ENCODE measurements around the gene PPDPF. TPM values are rescaled to one million over a fixed set of nuclear protein-coding genes. Genes with fewer than 3 reads are reported as not detected.

Gene PPDPF
- total and polyA plus RNA-seq, 2 of the 8 experiments (the other 6 are each of a cell fraction or from before 2014, with no cell fraction given): 30.5 to 138 TPM

GRCh38 chr20:63478346-63479302 is 41.9 kb upstream of the PPDPF start:
- Histone ChIP-seq H3K23ac (ENCODE audit: insufficient read length) (no peak overlapping the region), H3K18ac (ENCODE audit: extremely low read depth, low read length) (no peak overlapping the region), H3K4ac (replicated peaks; ENCODE audit: insufficient read length, low read depth, low read length) (peak overlapping the region; percentile 32), H3K9me3 (ENCODE audit: insufficient read depth in 2 of 2, low read depth in 1 of 2, low read length in 1 of 2) (no peaks in the 10 kb centered on the region), H2BK15ac (ENCODE audit: low read length) (no peak overlapping the region; the same call in 1 of the 2 replicates), H3K23me2 (ENCODE audit: low read depth, low read length) (no peaks in the 10 kb centered on the region), H3K79me1 (ENCODE audit: low read depth, low read length) (no peaks in the 10 kb centered on the region), H4K8ac (ENCODE audit: extremely low read depth, insufficient read depth, low read length) (no peak overlapping the region), H3K4me2 (ENCODE audit: insufficient read depth in 1 of 2, low read depth in 2 of 2, low read length in 2 of 2) (no peak overlapping the region), H3K79me2 (ENCODE audit: control insufficient read depth in 1 of 2, insufficient read depth in 2 of 2, low read length in 2 of 2) (no peaks in the 10 kb centered on the region), H2BK12ac (ENCODE audit: low read depth, low read length) (peak overlapping the region; percentile 87; the same call in 1 of the 2 replicates), H3K4me3 (ENCODE audit: extremely low read depth in 1 of 4, insufficient read depth in 2 of 4, low read depth in 3 of 4, low read length in 4 of 4) (no peak overlapping the region), H4K91ac (replicated peaks; ENCODE audit: insufficient read length, low read length) (peak overlapping the region; percentile 17), H2BK120ac (replicated peaks; ENCODE audit: low read depth, low read length) (no peak overlapping the region), H3K56ac (replicated peaks; ENCODE audit: insufficient read length, low read depth, low read length) (no peak overlapping the region), H3K27me3 (replicated peaks in 1 of 4; ENCODE audit: control insufficient read depth in 3 of 4, extremely low read depth in 1 of 4, insufficient read depth in 3 of 4, low read length in 3 of 4) (peaks cover 0 to 12% (median 5%) of the 10 kb centered on the region in 4 experiments; a peak in 4 of 7 replicates), H2AK5ac (ENCODE audit: low read depth, low read length) (peak overlapping the region; percentile 53; the same call in 1 of the 2 replicates), H3K4me1 (replicated peaks in 1 of 4; ENCODE audit: control insufficient read depth in 3 of 4, insufficient read depth in 4 of 4, low read length in 3 of 4) (peaks cover 0 to 20% (median 12%) of the 10 kb centered on the region in 4 experiments; a peak in 5 of 7 replicates), H3K14ac (ENCODE audit: insufficient read length) (no peak overlapping the region), H2BK20ac (ENCODE audit: low read length) (no peak overlapping the region), H2AFZ (ENCODE audit: low read length) (no peak overlapping the region), H2BK5ac (ENCODE audit: low read depth, low read length) (peak overlapping the region; percentile 71; the same call in 1 of the 2 replicates), H3K36me3 (ENCODE audit: control insufficient read depth in 2 of 4, insufficient read depth in 4 of 4, low read length in 3 of 4) (no peaks in the 10 kb centered on the region), H3K27ac (ENCODE audit: low read depth, low read length) (no peak overlapping the region), H4K5ac (ENCODE audit: insufficient read length, low read depth, low read length) (no peak overlapping the region), H4K20me1 (replicated peaks in 1 of 2; ENCODE audit: control insufficient read depth in 1 of 2, insufficient read depth in 2 of 2, low read length in 2 of 2) (no peaks in the 10 kb centered on the region), H3K9ac (replicated peaks in 1 of 4; ENCODE audit: extremely low read depth in 1 of 4, low read depth in 3 of 4, low read length in 3 of 4) (no peak overlapping the region)
- no peak for FAIRE-seq
- ChIA-PET CTCF (ENCODE audit: partially characterized antibody) (interaction anchor here (0.6 to 3.1 kb wide), 9 partner anchors 10 to 105 kb away, joined by 3 to 15 read pairs (median 4); no protein-coding TSS in a partner anchor), POLR2A (ENCODE audit: partially characterized antibody) (interaction anchor here (0.7 to 3.1 kb wide), 5 partner anchors 8 to 52 kb away, joined by 3 to 10 read pairs (median 7); partner anchors contain the start of gene PPDPF)
- WGBS, 2 experiments (ENCODE audit: extremely low coverage in 1 of 2, insufficient coverage in 1 of 2, insufficient read length in 1 of 2, insufficient replicate concordance in 2 of 2, low coverage in 1 of 2, low lambda C conversion rate in 2 of 2, missing lambda C conversion rate in 1 of 2): 88% methylated on average over 34 of the region's 34 CpGs; no CpG with 5 or more reads in 1 of the 2 experiments
- no peak for DNase-seq (ENCODE audit: low read depth in 1 of 2, low spot score in 2 of 2)
- TF ChIP-seq ZNF274 (IDR thresholded peaks at IDR 0.05; ENCODE audit: borderline replicate concordance, extremely low read depth, low read length) (no peak), YY1 (IDR thresholded peaks at IDR 0.05; ENCODE audit: low read depth, low read length) (no peak), JUND (IDR thresholded peaks at IDR 0.05; ENCODE audit: low read length) (no peak), ASH2L (IDR thresholded peaks at IDR 0.05; ENCODE audit: low read length) (no peak), PHF8 (conservative IDR thresholded peaks at IDR 0.05; ENCODE audit: low read depth, low read length) (no peak), SAP30 (IDR thresholded peaks at IDR 0.05; ENCODE audit: insufficient read depth, insufficient replicate concordance, low read length) (no peak), RXRA (IDR thresholded peaks at IDR 0.05; ENCODE audit: insufficient read depth, low read depth, low read length) (no peak), ATF3 (IDR thresholded peaks at IDR 0.05; ENCODE audit: insufficient read depth, low read depth, low read length) (no peak)

All from H1 (cell line).